H9 (cell line): ENCODE results near the gene ENTREP3. TPM values are rescaled to one million over a fixed set of nuclear protein-coding genes. Genes with fewer than 3 reads are reported as not detected.

Source experiments
- DNase-seq: peaks from one replicate; pipeline ENCODE4 v3.0.0-alpha.2; 2017
- H2AFZ ChIP-seq: one replicate; pipeline ENCODE4 v1.6.1; 2013; ENCODE audit warnings: mild to moderate bottlenecking, low read length, control low read depth, moderate library complexity
- H2AK5ac ChIP-seq: 2 replicates; pipeline ENCODE4 v1.6.1; 2013; ENCODE audit warnings: low read length, control low read depth, mixed read lengths; ENCODE audit not compliant: insufficient read length
- H2BK120ac ChIP-seq: one replicate; pipeline ENCODE4 v1.6.1; 2013; ENCODE audit warnings: low read depth, mild to moderate bottlenecking, low read length, control low read depth, inconsistent platforms; ENCODE audit not compliant: poor library complexity, severe bottlenecking
- H2BK12ac ChIP-seq: 2 replicates; pipeline ENCODE4 v1.6.1; 2013; ENCODE audit warnings: low read length, control low read depth, mixed read lengths, low read depth; ENCODE audit not compliant: insufficient read length
- H2BK15ac ChIP-seq: 2 replicates; pipeline ENCODE4 v1.6.1; 2013; ENCODE audit warnings: low read depth, low read length, control low read depth
- H2BK20ac ChIP-seq: one replicate; pipeline ENCODE4 v1.6.1; 2013; ENCODE audit warnings: low read depth, mild to moderate bottlenecking, low read length, control low read depth, inconsistent platforms; ENCODE audit not compliant: poor library complexity, severe bottlenecking
- H2BK5ac ChIP-seq: 2 replicates; pipeline ENCODE4 v1.6.1; 2013; ENCODE audit warnings: low read length, control low read depth, mixed read lengths; ENCODE audit not compliant: insufficient read length
- H3K14ac ChIP-seq: 2 replicates; pipeline ENCODE4 v1.6.1; 2013; ENCODE audit warnings: low read length, control low read depth; ENCODE audit not compliant: insufficient read depth
- H3K18ac ChIP-seq: 2 replicates; pipeline ENCODE4 v1.6.1; 2013; ENCODE audit warnings: low read depth, mild to moderate bottlenecking, mixed read lengths, low read length, control low read depth; ENCODE audit not compliant: insufficient read length
- H3K23ac ChIP-seq: 2 replicates; pipeline ENCODE4 v1.6.1; 2013; ENCODE audit warnings: low read length, control low read depth, mixed read lengths, low read depth; ENCODE audit not compliant: insufficient read length
- H3K23me2 ChIP-seq: 2 replicates; pipeline ENCODE4 v1.6.1; 2013; ENCODE audit warnings: low read depth, mild to moderate bottlenecking, mixed read lengths, low read length, control low read depth; ENCODE audit not compliant: insufficient read length, poor library complexity, severe bottlenecking
- H3K27ac ChIP-seq: 2 replicates; pipeline ENCODE4 v1.5.1; 2013; ENCODE audit warnings: low read length, control low read depth, mixed read lengths, low read depth; ENCODE audit not compliant: insufficient read length
- H3K27me3 ChIP-seq: 2 replicates; pipeline ENCODE4 v1.6.1; 2013; ENCODE audit warnings: low read length, control low read depth, inconsistent platforms; ENCODE audit not compliant: insufficient read depth
- H3K4ac ChIP-seq: 2 replicates; pipeline ENCODE4 v1.6.1; 2013; ENCODE audit warnings: low read depth, mild to moderate bottlenecking, control low read depth, inconsistent platforms, low read length, moderate library complexity
- H3K4me1 ChIP-seq: 2 replicates; pipeline ENCODE4 v1.6.1; 2013; ENCODE audit warnings: low read length, control low read depth, inconsistent platforms; ENCODE audit not compliant: insufficient read depth
- H3K4me2 ChIP-seq: 2 replicates; pipeline ENCODE4 v1.6.1; 2013; ENCODE audit warnings: low read length, control low read depth, mixed read lengths; ENCODE audit not compliant: insufficient read length, insufficient read depth
- H3K56ac ChIP-seq: 2 replicates; pipeline ENCODE4 v1.6.1; 2013; ENCODE audit warnings: low read depth, mild to moderate bottlenecking, mixed read lengths, low read length, control low read depth; ENCODE audit not compliant: insufficient read length
- H3K79me1 ChIP-seq: 2 replicates; pipeline ENCODE4 v1.6.1; 2013; ENCODE audit warnings: low read depth, mild to moderate bottlenecking, moderate library complexity, low read length, control low read depth, inconsistent platforms; ENCODE audit not compliant: insufficient read depth, poor library complexity, severe bottlenecking
- H3K79me2 ChIP-seq: 2 replicates; pipeline ENCODE4 v1.6.1; 2013; ENCODE audit warnings: low read length, control low read depth, inconsistent platforms; ENCODE audit not compliant: insufficient read depth
- H3K9ac ChIP-seq: 2 replicates; pipeline ENCODE4 v1.6.1; 2013; ENCODE audit warnings: low read length, control low read depth, mixed read lengths; ENCODE audit not compliant: insufficient read length; ENCODE audit errors: extremely low read depth
- H3K9me3 ChIP-seq: one replicate; pipeline ENCODE4 v1.6.1; 2013; ENCODE audit warnings: low read depth, low read length, inconsistent platforms; ENCODE audit not compliant: control insufficient read depth
- H3T11ph ChIP-seq: one replicate; pipeline ENCODE4 v1.6.1; 2013; ENCODE audit warnings: mild to moderate bottlenecking, low read length, control low read depth, inconsistent platforms
- H4K20me1 ChIP-seq: one replicate; pipeline ENCODE4 v1.6.1; 2013; ENCODE audit not compliant: control insufficient read depth, insufficient read length, insufficient read depth
- H4K5ac ChIP-seq: 2 replicates; pipeline ENCODE4 v1.6.1; 2013; ENCODE audit warnings: low read depth, mild to moderate bottlenecking, mixed read lengths, low read length, control low read depth; ENCODE audit not compliant: insufficient read length
- H4K8ac ChIP-seq: replicated peaks from 2 replicates; pipeline ENCODE4 v1.6.1; 2013; ENCODE audit warnings: low read length, control low read depth, mixed read lengths, low read depth; ENCODE audit not compliant: insufficient read length
- H4K91ac ChIP-seq: 2 replicates; pipeline ENCODE4 v1.6.1; 2013; ENCODE audit warnings: low read depth, mild to moderate bottlenecking, moderate library complexity, mixed read lengths, low read length, control low read depth; ENCODE audit not compliant: insufficient read length
- H3K27ac Mint-ChIP-seq, 3 experiments: 2 replicates in 2 of 3; 3 replicates in 1 of 3; pipeline ENCODE4 v1.8.0; 2020 to 2021; ENCODE audit warnings: mixed read lengths in 3 of 3, mild to moderate bottlenecking in 1 of 3, moderate library complexity in 1 of 3
- H3K27me3 Mint-ChIP-seq: 2 replicates; pipeline ENCODE4 v1.8.0; 2021; ENCODE audit warnings: low read depth, mild to moderate bottlenecking, moderate library complexity, mixed read lengths
- H3K36me3 Mint-ChIP-seq, 3 experiments: 2 replicates in 2 of 3; 3 replicates in 1 of 3; pipeline ENCODE4 v1.8.0; 2020 to 2021; ENCODE audit warnings: low read depth in 3 of 3, mixed read lengths in 3 of 3; ENCODE audit not compliant: insufficient read depth in 1 of 3
- H3K4me1 Mint-ChIP-seq, 2 experiments: 2 replicates each; pipeline ENCODE4 v1.8.0; 2020; ENCODE audit warnings: mixed read lengths in 2 of 2
- H3K4me3 Mint-ChIP-seq, 2 experiments: 2 replicates in 1 of 2; 3 replicates in 1 of 2; pipeline ENCODE4 v1.8.0; 2020 to 2021; ENCODE audit warnings: mild to moderate bottlenecking in 2 of 2, mixed read lengths in 2 of 2, moderate library complexity in 1 of 2
- H3K9me3 Mint-ChIP-seq, 2 experiments: 2 replicates in 1 of 2; 3 replicates in 1 of 2; pipeline ENCODE4 v1.8.0; 2020; ENCODE audit warnings: mild to moderate bottlenecking in 2 of 2, mixed read lengths in 2 of 2, moderate library complexity in 1 of 2
- WGBS: extraction: QIAGEN DNeasy Blood & Tissue Kit; methylation state at CpG from one replicate; pipeline ENCODE4 v1.1.7; 2013; ENCODE audit warnings: missing lambda C conversion rate, low lambda C conversion rate, mixed read lengths; ENCODE audit not compliant: insufficient read length; ENCODE audit errors: extremely low coverage; 5-methylcytosine and 5-hydroxymethylcytosine counted together
- total RNA-seq: library from RNA; stranded (reverse); gene quantifications from 2 replicates; pipeline ENCODE4 v1.2.1, GENCODE V29; 2021
- TF ChIP-seq, protein P1 (sequence below): fragments of 200-600 bp; sonication (generic); conservative IDR thresholded peaks from 3 replicates; pipeline ENCODE4 v1.8.0; 2021; ENCODE audit warnings: antibody characterized with exemption, mild to moderate bottlenecking

ENTREP3 gene
- total RNA-seq, 1 experiment from 2014 or later = 41.0 TPM

DNA sequence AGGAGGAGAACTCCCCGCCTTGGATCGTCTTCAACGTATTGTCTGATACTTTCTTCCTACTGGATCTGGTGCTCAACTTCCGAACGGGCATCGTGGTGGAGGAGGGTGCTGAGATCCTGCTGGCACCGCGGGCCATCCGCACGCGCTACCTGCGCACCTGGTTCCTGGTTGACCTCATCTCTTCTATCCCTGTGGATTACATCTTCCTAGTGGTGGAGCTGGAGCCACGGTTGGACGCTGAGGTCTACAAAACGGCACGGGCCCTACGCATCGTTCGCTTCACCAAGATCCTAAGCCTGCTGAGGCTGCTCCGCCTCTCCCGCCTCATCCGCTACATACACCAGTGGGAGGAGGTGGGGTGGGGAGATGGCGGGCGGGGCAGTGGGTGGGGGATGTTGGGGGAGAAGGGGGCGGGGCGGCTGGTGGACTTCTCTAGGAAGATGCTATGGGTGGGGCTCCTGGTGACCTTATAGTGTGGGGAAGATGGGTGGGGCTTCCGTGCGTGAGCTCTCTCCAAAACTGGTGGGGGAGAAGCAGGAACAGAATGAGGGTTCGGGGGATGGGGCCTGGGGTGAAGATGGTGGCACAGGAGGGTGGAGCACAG, 27.3 kb upstream of the ENTREP3 start:
- TF ChIP-seq, protein P1, sequence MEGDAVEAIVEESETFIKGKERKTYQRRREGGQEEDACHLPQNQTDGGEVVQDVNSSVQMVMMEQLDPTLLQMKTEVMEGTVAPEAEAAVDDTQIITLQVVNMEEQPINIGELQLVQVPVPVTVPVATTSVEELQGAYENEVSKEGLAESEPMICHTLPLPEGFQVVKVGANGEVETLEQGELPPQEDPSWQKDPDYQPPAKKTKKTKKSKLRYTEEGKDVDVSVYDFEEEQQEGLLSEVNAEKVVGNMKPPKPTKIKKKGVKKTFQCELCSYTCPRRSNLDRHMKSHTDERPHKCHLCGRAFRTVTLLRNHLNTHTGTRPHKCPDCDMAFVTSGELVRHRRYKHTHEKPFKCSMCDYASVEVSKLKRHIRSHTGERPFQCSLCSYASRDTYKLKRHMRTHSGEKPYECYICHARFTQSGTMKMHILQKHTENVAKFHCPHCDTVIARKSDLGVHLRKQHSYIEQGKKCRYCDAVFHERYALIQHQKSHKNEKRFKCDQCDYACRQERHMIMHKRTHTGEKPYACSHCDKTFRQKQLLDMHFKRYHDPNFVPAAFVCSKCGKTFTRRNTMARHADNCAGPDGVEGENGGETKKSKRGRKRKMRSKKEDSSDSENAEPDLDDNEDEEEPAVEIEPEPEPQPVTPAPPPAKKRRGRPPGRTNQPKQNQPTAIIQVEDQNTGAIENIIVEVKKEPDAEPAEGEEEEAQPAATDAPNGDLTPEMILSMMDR = no peak
- no peak for DNase-seq
- H2BK5ac ChIP-seq = no peak overlapping the region
- no peaks in the 10 kb centered on the region for H4K20me1 ChIP-seq
- H2BK15ac ChIP-seq = no peak overlapping the region
- peaks cover 3 to 10% (median 7%) of the 10 kb centered on the region in 3 experiments; a peak in 5 of 7 replicates for H3K36me3 Mint-ChIP-seq
- H3K4me2 ChIP-seq = no peak overlapping the region
- H3K9me3 Mint-ChIP-seq = no peaks in the 10 kb centered on the region
- H3K14ac ChIP-seq = no peak overlapping the region
- H3K27me3 ChIP-seq = no peaks in the 10 kb centered on the region
- H3K4ac ChIP-seq = no peak overlapping the region
- H3K27me3 Mint-ChIP-seq = no peaks in the 10 kb centered on the region
- H3K9me3 ChIP-seq = no peaks in the 10 kb centered on the region
- H3K4me1 Mint-ChIP-seq = peaks cover 14 to 16% of the 10 kb centered on the region in 2 experiments
- WGBS = no CpG with 5 or more reads among the region's 29 CpGs
- no peak overlapping the region for H2AK5ac ChIP-seq
- H3K23me2 ChIP-seq = peaks cover 9% of the 10 kb centered on the region
- H3K9ac ChIP-seq = no peak overlapping the region
- no peak overlapping the region; a peak in 1 of 5 replicates for H3K4me3 Mint-ChIP-seq
- no peak overlapping the region for H4K5ac ChIP-seq
- H3K4me1 ChIP-seq = peaks cover 6% of the 10 kb centered on the region; the same call in 1 of the 2 replicates
- H4K8ac ChIP-seq = no peak overlapping the region
- no peak overlapping the region for H3T11ph ChIP-seq
- H3K27ac Mint-ChIP-seq = no peak overlapping the region; a peak in 1 of 7 replicates
- H3K23ac ChIP-seq = no peak overlapping the region
- no peak overlapping the region for H2AFZ ChIP-seq
- no peak overlapping the region for H2BK20ac ChIP-seq
- no peak overlapping the region for H2BK12ac ChIP-seq
- no peak overlapping the region for H3K27ac ChIP-seq
- H3K79me2 ChIP-seq = no peaks in the 10 kb centered on the region
- H4K91ac ChIP-seq = no peak overlapping the region
- H2BK120ac ChIP-seq = no peak overlapping the region
- H3K56ac ChIP-seq = no peak overlapping the region
- H3K79me1 ChIP-seq = no peaks in the 10 kb centered on the region
- H3K18ac ChIP-seq = no peak overlapping the region
